ENCODE results near the gene GOLGA8F. TPM values are rescaled to one million over a fixed set of nuclear protein-coding genes. Genes with fewer than 3 reads are reported as not detected.

GOLGA8F gene, protein sequence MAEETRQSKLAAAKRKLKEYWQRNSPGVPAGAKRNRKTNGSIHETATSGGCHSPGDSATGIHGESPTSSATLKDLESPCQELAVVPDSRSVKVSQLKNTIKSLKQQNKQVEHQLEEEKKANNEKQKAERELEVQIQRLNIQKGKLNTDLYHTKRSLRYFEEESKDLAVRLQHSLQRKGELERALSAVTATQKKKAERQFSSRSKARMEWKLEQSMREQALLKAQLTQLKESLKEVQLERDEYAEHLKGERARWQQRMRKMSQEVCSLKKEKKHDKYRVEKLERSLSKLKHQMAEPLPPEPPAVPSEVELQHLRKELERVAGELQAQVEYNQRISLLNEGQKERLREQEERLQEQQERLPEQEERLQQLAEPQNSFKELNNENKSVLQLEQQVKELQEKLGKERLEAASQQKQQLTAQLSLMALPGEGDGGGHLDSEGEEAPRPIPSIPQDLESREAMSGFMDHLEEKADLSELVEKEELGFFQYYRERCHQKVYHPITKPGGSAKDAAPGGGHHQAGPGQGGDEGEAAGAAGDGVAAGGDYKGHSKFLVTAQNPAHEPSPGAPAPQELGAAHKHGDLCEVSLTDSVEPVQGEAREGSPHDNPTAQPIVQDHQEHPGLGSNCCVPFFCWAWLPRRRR
- total RNA-seq = not detected in 2 replicates

GRCh38 chr15:28378364-28378763 is at the start of gene GOLGA8F:
TSS of gene GOLGA8F (plus strand) at chr15:28378664. CDS start at chr15:28378762, 98 bp downstream.

DNA sequence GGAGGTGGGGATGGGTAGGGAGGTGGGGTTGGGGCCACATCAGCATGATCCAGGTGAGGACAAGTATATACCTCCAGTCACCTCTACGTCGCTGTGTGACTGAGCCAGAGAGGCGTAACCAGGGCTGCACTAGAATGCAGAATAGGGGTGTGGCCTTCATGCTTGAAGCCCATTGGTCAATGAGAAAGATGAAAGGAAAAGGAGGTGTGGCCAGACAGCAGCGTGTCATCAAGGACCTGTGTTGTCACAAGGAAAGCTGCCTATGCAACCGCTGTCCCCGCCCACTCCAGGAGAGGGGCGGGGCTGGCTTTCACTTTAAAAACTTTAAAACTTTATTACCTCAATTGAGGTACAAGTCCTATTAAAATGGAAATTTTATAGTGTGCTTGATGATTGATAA is 20.5 kb upstream of the GOLGA8F start, which contains the start of gene GOLGA6L24:
TSS of gene GOLGA6L24 (minus strand) at position 101 of the 400 bp plus-strand sequence. CDS start at position 40, 61 bp downstream.

Other genes with a start within 250 kb of the GOLGA8F start
- 27.7 and 30.8 TPM in 2 replicates for gene HERC2, start 56.5 kb upstream of the GOLGA8F start, total RNA-seq
- gene GOLGA6L24, start 20.6 kb upstream of the GOLGA8F start, total RNA-seq = not detected in 2 replicates
- gene GOLGA8G, start 154.3 kb downstream of the GOLGA8F start, total RNA-seq = not detected in 2 replicates
- not detected in 2 replicates for gene GOLGA6L25, start 174.9 kb downstream of the GOLGA8F start, total RNA-seq